ENCODE measurements around the gene PLCXD1.
"Not testable (repeated sequence)": the region's sequence is repeated elsewhere in the genome, so short reads cannot be mapped to it uniquely, and the experiment has no call there.

The PLCXD1 gene

GRCh38 chrX:265502-265901, 15.7 kb upstream of the PLCXD1 start:
- peak overlapping the region; percentile 56 for H3K9ac ChIP-seq (ENCODE audit: low read length)
- peaks cover 32% of the 10 kb centered on the region for H3K4me1 ChIP-seq (ENCODE audit: control insufficient read depth, insufficient read depth, low read length)
- no peaks in the 10 kb centered on the region for H3K27me3 ChIP-seq (replicated peaks; ENCODE audit: control insufficient read depth, insufficient read depth, low read length)
- H3K9me3 ChIP-seq (ENCODE audit: control insufficient read depth, low read length): no peaks in the 10 kb centered on the region
- H3K4me3 ChIP-seq (ENCODE audit: low read length): no peak overlapping the region
- no peak for DNase-seq (ENCODE audit: low read depth)
- H3K36me3 ChIP-seq (ENCODE audit: control insufficient read depth, insufficient read depth, low read length, severe bottlenecking): no peaks in the 10 kb centered on the region

GRCh38 chrX:267771-268261, 13.4 kb upstream of the PLCXD1 start:
- Histone ChIP-seq H3K9ac (ENCODE audit: low read length) (no peak overlapping the region), H3K9me3 (ENCODE audit: control insufficient read depth, low read length) (no peaks in the 10 kb centered on the region), H3K27me3 (replicated peaks; ENCODE audit: control insufficient read depth, insufficient read depth, low read length) (no peaks in the 10 kb centered on the region), H3K4me1 (ENCODE audit: control insufficient read depth, insufficient read depth, low read length) (peaks cover 13% of the 10 kb centered on the region), H3K4me3 (ENCODE audit: low read length) (no peak overlapping the region), H3K36me3 (ENCODE audit: control insufficient read depth, insufficient read depth, low read length, severe bottlenecking) (no peaks in the 10 kb centered on the region)
- no peak for DNase-seq (ENCODE audit: low read depth)

GRCh38 chrX:270848-271367, 10.3 kb upstream of the PLCXD1 start:
- no peaks in the 10 kb centered on the region for H3K9me3 ChIP-seq (ENCODE audit: control insufficient read depth, low read length)
- no peaks in the 10 kb centered on the region for H3K36me3 ChIP-seq (ENCODE audit: control insufficient read depth, insufficient read depth, low read length, severe bottlenecking)
- H3K9ac ChIP-seq (ENCODE audit: low read length): no peak overlapping the region
- H3K27me3 ChIP-seq (replicated peaks; ENCODE audit: control insufficient read depth, insufficient read depth, low read length): no peaks in the 10 kb centered on the region
- no peak overlapping the region for H3K4me3 ChIP-seq (ENCODE audit: low read length)
- peaks cover 7% of the 10 kb centered on the region for H3K4me1 ChIP-seq (ENCODE audit: control insufficient read depth, insufficient read depth, low read length)
- no peak for DNase-seq (ENCODE audit: low read depth)

- no peaks in the 10 kb centered on the region for H3K9me3 ChIP-seq (ENCODE audit: control insufficient read depth, low read length)
- DNase-seq (ENCODE audit: low read depth): no peak
- no peaks in the 10 kb centered on the region for H3K27me3 ChIP-seq (replicated peaks; ENCODE audit: control insufficient read depth, insufficient read depth, low read length)
- peak overlapping the region; percentile 89 for H3K9ac ChIP-seq (ENCODE audit: low read length)
- no peaks in the 10 kb centered on the region for H3K36me3 ChIP-seq (ENCODE audit: control insufficient read depth, insufficient read depth, low read length, severe bottlenecking)
- peaks cover 13% of the 10 kb centered on the region for H3K4me1 ChIP-seq (ENCODE audit: control insufficient read depth, insufficient read depth, low read length)
- H3K4me3 ChIP-seq (ENCODE audit: low read length): no peak overlapping the region
These were observed 6.2 kb upstream of the PLCXD1 start for GRCh38 chrX:274904-275475.

GRCh38 chrX:275476-275966, 5.7 kb upstream of the PLCXD1 start:
- H3K36me3 ChIP-seq (ENCODE audit: control insufficient read depth, insufficient read depth, low read length, severe bottlenecking): no peaks in the 10 kb centered on the region
- H3K9ac ChIP-seq (ENCODE audit: low read length): peak overlapping the region; percentile 89
- no peak for DNase-seq (ENCODE audit: low read depth)
- H3K4me3 ChIP-seq (ENCODE audit: low read length): peak overlapping the region; percentile 93
- H3K4me1 ChIP-seq (ENCODE audit: control insufficient read depth, insufficient read depth, low read length): peaks cover 13% of the 10 kb centered on the region
- no peaks in the 10 kb centered on the region for H3K9me3 ChIP-seq (ENCODE audit: control insufficient read depth, low read length)
- H3K27me3 ChIP-seq (replicated peaks; ENCODE audit: control insufficient read depth, insufficient read depth, low read length): no peaks in the 10 kb centered on the region

GRCh38 chrX:275967-276580, 5.1 kb upstream of the PLCXD1 start:
- H3K36me3 ChIP-seq (ENCODE audit: control insufficient read depth, insufficient read depth, low read length, severe bottlenecking): no peaks in the 10 kb centered on the region
- DNase-seq (ENCODE audit: low read depth): peak; percentile 67
- peak overlapping the region; percentile 93 for H3K4me3 ChIP-seq (ENCODE audit: low read length)
- H3K4me1 ChIP-seq (ENCODE audit: control insufficient read depth, insufficient read depth, low read length): peaks cover 13% of the 10 kb centered on the region
- H3K9me3 ChIP-seq (ENCODE audit: control insufficient read depth, low read length): no peaks in the 10 kb centered on the region
- peak overlapping the region; percentile 89 for H3K9ac ChIP-seq (ENCODE audit: low read length)
- no peaks in the 10 kb centered on the region for H3K27me3 ChIP-seq (replicated peaks; ENCODE audit: control insufficient read depth, insufficient read depth, low read length)

GRCh38 chrX:276581-277201, 4.5 kb upstream of the PLCXD1 start:
- peak; percentile 75 for DNase-seq (ENCODE audit: low read depth)
- H3K27me3 ChIP-seq (replicated peaks; ENCODE audit: control insufficient read depth, insufficient read depth, low read length): no peaks in the 10 kb centered on the region
- H3K4me1 ChIP-seq (ENCODE audit: control insufficient read depth, insufficient read depth, low read length): peaks cover 16% of the 10 kb centered on the region
- peak overlapping the region; percentile 93 for H3K4me3 ChIP-seq (ENCODE audit: low read length)
- H3K9me3 ChIP-seq (ENCODE audit: control insufficient read depth, low read length): no peaks in the 10 kb centered on the region
- H3K9ac ChIP-seq (ENCODE audit: low read length): peak overlapping the region; percentile 89
- no peaks in the 10 kb centered on the region for H3K36me3 ChIP-seq (ENCODE audit: control insufficient read depth, insufficient read depth, low read length, severe bottlenecking)

- DNase-seq (ENCODE audit: low read depth); H3K27me3 ChIP-seq (replicated peaks; ENCODE audit: control insufficient read depth, insufficient read depth, low read length); H3K36me3 ChIP-seq (ENCODE audit: control insufficient read depth, insufficient read depth, low read length, severe bottlenecking); H3K4me3 ChIP-seq (ENCODE audit: low read length); H3K9ac ChIP-seq (ENCODE audit: low read length); H3K9me3 ChIP-seq (ENCODE audit: control insufficient read depth, low read length): not testable (repeated sequence)
- peaks cover 16% of the 10 kb centered on the region for H3K4me1 ChIP-seq (ENCODE audit: control insufficient read depth, insufficient read depth, low read length)
These were observed 1.2 kb upstream of the PLCXD1 start for GRCh38 chrX:279757-280604.

GRCh38 chrX:280722-281121, 459 bp upstream of the PLCXD1 start:
- H3K9ac ChIP-seq (ENCODE audit: low read length); H3K9me3 ChIP-seq (ENCODE audit: control insufficient read depth, low read length); H3K4me3 ChIP-seq (ENCODE audit: low read length); H3K27me3 ChIP-seq (replicated peaks; ENCODE audit: control insufficient read depth, insufficient read depth, low read length); DNase-seq (ENCODE audit: low read depth): not testable (repeated sequence)
- H3K36me3 ChIP-seq (ENCODE audit: control insufficient read depth, insufficient read depth, low read length, severe bottlenecking): peaks cover 16% of the 10 kb centered on the region
- peaks cover 11% of the 10 kb centered on the region for H3K4me1 ChIP-seq (ENCODE audit: control insufficient read depth, insufficient read depth, low read length)

- not testable (repeated sequence) for H3K4me1 ChIP-seq (ENCODE audit: control insufficient read depth, insufficient read depth, low read length); H3K27me3 ChIP-seq (replicated peaks; ENCODE audit: control insufficient read depth, insufficient read depth, low read length); H3K4me3 ChIP-seq (ENCODE audit: low read length); H3K9me3 ChIP-seq (ENCODE audit: control insufficient read depth, low read length); DNase-seq (ENCODE audit: low read depth); H3K9ac ChIP-seq (ENCODE audit: low read length)
- peaks cover 26% of the 10 kb centered on the region for H3K36me3 ChIP-seq (ENCODE audit: control insufficient read depth, insufficient read depth, low read length, severe bottlenecking)
These were observed 960 bp downstream of the PLCXD1 start for GRCh38 chrX:282000-282681.
